Loucy (cell line): ENCODE measurements around the gene CPSF7.

Experiments
- EZH2phosphoT487 ChIP-seq: fragments of 200-600 bp; IDR thresholded peaks from 2 replicates; pipeline ENCODE4 v1.6.1; 2018; ENCODE audit warnings: antibody characterized with exemption, mild to moderate bottlenecking, moderate library complexity, borderline replicate concordance
- TF ChIP-seq, protein P1 (sequence below): fragments of 200-600 bp; sonication (generic); conservative IDR thresholded peaks from 2 replicates; pipeline ENCODE4 v1.5.1; 2014; ENCODE audit warnings: mild to moderate bottlenecking, antibody characterized with exemption, low read length

DNA sequence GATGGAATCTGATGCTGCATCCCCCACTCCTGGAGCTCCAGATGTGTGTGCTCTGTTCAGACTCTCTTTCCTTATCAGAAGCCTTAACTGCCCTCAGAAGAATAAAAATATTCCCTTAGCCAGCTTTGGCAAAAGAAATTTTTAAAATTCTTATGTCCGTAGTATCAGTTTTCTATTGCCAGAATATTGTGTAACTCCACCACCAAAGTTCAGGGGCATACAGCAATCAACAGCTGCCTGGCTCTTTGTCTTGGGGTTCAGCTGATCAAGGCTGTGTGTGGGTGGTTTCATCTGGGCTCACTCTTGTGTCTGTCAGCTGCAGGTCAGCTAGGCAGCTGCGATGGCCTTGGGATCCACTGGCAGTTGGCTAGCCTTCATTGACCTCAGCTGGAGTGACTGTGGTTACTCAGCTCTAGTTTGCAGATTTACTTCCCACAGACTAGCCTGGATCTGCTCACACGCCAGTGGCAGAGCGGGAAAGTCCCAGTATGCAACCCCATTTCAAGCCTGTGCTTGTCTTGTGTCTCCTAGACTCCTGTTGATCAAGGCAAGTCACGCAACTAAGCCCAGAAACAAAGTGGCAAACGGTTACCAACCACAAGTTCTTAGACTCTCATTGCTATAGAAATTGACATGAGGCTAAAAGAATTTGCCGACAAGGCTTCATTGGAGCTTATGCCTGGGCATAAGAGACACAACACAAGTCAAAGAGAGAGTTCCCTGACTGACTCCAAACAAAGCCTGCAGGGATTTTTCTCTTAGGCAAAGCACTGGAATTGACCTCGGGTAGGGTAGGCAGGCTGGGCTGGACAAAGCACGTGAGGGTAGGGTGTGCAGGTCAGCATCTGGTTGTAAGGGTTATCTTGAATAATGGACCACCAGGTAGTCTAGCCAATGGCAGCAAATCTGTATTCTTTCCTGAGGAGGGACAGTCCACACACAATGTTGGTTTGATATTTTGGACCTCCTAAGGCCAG, 60.1 kb downstream of the CPSF7 start:
- TF ChIP-seq, protein P1, sequence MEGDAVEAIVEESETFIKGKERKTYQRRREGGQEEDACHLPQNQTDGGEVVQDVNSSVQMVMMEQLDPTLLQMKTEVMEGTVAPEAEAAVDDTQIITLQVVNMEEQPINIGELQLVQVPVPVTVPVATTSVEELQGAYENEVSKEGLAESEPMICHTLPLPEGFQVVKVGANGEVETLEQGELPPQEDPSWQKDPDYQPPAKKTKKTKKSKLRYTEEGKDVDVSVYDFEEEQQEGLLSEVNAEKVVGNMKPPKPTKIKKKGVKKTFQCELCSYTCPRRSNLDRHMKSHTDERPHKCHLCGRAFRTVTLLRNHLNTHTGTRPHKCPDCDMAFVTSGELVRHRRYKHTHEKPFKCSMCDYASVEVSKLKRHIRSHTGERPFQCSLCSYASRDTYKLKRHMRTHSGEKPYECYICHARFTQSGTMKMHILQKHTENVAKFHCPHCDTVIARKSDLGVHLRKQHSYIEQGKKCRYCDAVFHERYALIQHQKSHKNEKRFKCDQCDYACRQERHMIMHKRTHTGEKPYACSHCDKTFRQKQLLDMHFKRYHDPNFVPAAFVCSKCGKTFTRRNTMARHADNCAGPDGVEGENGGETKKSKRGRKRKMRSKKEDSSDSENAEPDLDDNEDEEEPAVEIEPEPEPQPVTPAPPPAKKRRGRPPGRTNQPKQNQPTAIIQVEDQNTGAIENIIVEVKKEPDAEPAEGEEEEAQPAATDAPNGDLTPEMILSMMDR, result no peak
- TF ChIP-seq EZH2phosphoT487, result no peak
